WTC11 (cell line): ENCODE results near the gene ADAM22. TPM values are rescaled to one million over a fixed set of nuclear protein-coding genes. Genes with fewer than 3 reads are reported as not detected.

Source experiments
- ATAC-seq: fragments of 200-7000 bp; cut with Tn5 transposase; 2 replicates; pipeline ENCODE4 v1.10.0; 2021; ENCODE audit warnings: mild to moderate bottlenecking, moderate library complexity
- CTCF ChIA-PET: fragments of 300-600 bp; sonication (Branson Sonifier 250); formaldehyde crosslinking; loops from one replicate; lab custom pipeline; 2021; ENCODE audit warnings: antibody characterized with exemption; lab: Charles Lee
- POLR2A ChIA-PET: fragments of 350-600 bp; sonication (Branson Sonifier 250); formaldehyde crosslinking; loops from one replicate; lab custom pipeline; 2021; ENCODE audit warnings: antibody characterized with exemption; lab: Charles Lee
- DNase-seq: peaks from one replicate; pipeline ENCODE4 v3.0.0; 2021; ENCODE audit warnings: low spot score
- H3K27ac Mint-ChIP-seq: 2 replicates; pipeline ENCODE4 v1.8.0; 2021; ENCODE audit warnings: mixed read lengths
- H3K27me3 Mint-ChIP-seq: 2 replicates; pipeline ENCODE4 v1.8.0; 2021; ENCODE audit warnings: low read depth, mild to moderate bottlenecking, moderate library complexity, mixed read lengths
- H3K36me3 Mint-ChIP-seq: 2 replicates; pipeline ENCODE4 v1.8.0; 2021; ENCODE audit warnings: mixed read lengths
- H3K4me1 Mint-ChIP-seq: 2 replicates; pipeline ENCODE4 v1.8.0; 2022; ENCODE audit warnings: mixed read lengths
- H3K4me3 Mint-ChIP-seq: 2 replicates; pipeline ENCODE4 v1.8.0; 2021; ENCODE audit warnings: mild to moderate bottlenecking, moderate library complexity, mixed read lengths
- H3K9me3 Mint-ChIP-seq: 2 replicates; pipeline ENCODE4 v1.8.0; 2021; ENCODE audit warnings: mixed read lengths
- CBFB ChIP-seq: sonication (generic); formaldehyde crosslinking; IDR thresholded peaks from 2 replicates; pipeline ENCODE4 v1.8.1; 2022; ENCODE audit warnings: mild to moderate bottlenecking, low read depth, missing genetic modification reagents
- E2F5 ChIP-seq: sonication (generic); formaldehyde crosslinking; IDR thresholded peaks from 2 replicates; pipeline ENCODE4 v1.8.1; 2022; ENCODE audit warnings: mild to moderate bottlenecking, moderate library complexity, missing genetic modification reagents
- FOXK1 ChIP-seq: sonication (generic); formaldehyde crosslinking; IDR thresholded peaks from 2 replicates; pipeline ENCODE4 v1.8.0; 2022; ENCODE audit warnings: mild to moderate bottlenecking, moderate library complexity, missing genetic modification reagents
- FOXP4 ChIP-seq: sonication (generic); formaldehyde crosslinking; IDR thresholded peaks from 2 replicates; pipeline ENCODE4 v1.8.0; 2022; ENCODE audit warnings: mild to moderate bottlenecking, missing genetic modification reagents
- GABPB1 ChIP-seq: sonication (generic); formaldehyde crosslinking; IDR thresholded peaks from 2 replicates; pipeline ENCODE4 v1.8.1; 2023; ENCODE audit warnings: mild to moderate bottlenecking, missing genetic modification reagents
- IRF2 ChIP-seq: sonication (generic); formaldehyde crosslinking; IDR thresholded peaks from 2 replicates; pipeline ENCODE4 v1.8.0; 2022; ENCODE audit warnings: low read depth, missing genetic modification reagents, borderline replicate concordance
- MLX ChIP-seq: sonication (generic); formaldehyde crosslinking; IDR thresholded peaks from 2 replicates; pipeline ENCODE4 v1.8.1; 2023; ENCODE audit warnings: mild to moderate bottlenecking, missing genetic modification reagents, moderate library complexity
- NFATC4 ChIP-seq: fragments of 250-450 bp; sonication (Bioruptor Pico); IDR thresholded peaks from 2 replicates; pipeline ENCODE4 v1.9.0; 2021; ENCODE audit warnings: mild to moderate bottlenecking
- NR3C1 ChIP-seq: sonication (generic); formaldehyde crosslinking; conservative IDR thresholded peaks from 2 replicates; pipeline ENCODE4 v1.8.1; 2023; ENCODE audit warnings: low read depth, mild to moderate bottlenecking, missing genetic modification reagents
- OVOL2 ChIP-seq: fragments of 250-450 bp; sonication (Bioruptor Pico); IDR thresholded peaks from 2 replicates; pipeline ENCODE4 v1.9.0; 2021; ENCODE audit warnings: mild to moderate bottlenecking, borderline replicate concordance
- PREB ChIP-seq: sonication (generic); formaldehyde crosslinking; IDR thresholded peaks from 2 replicates; pipeline ENCODE4 v1.8.1; 2022; ENCODE audit warnings: mild to moderate bottlenecking, missing genetic modification reagents, moderate library complexity, borderline replicate concordance
- RELA ChIP-seq: sonication (generic); formaldehyde crosslinking; IDR thresholded peaks from 2 replicates; pipeline ENCODE4 v1.8.1; 2022; ENCODE audit warnings: missing genetic modification reagents, mild to moderate bottlenecking, borderline replicate concordance
- SMAD4 ChIP-seq: sonication (generic); formaldehyde crosslinking; IDR thresholded peaks from 2 replicates; pipeline ENCODE4 v1.8.0; 2022; ENCODE audit warnings: mild to moderate bottlenecking, missing genetic modification reagents
- USF1 ChIP-seq: sonication (generic); formaldehyde crosslinking; IDR thresholded peaks from 2 replicates; pipeline ENCODE4 v1.8.0; 2022; ENCODE audit warnings: mild to moderate bottlenecking, missing genetic modification reagents
- ZNF121 ChIP-seq: sonication (generic); formaldehyde crosslinking; IDR thresholded peaks from 2 replicates; pipeline ENCODE4 v1.8.0; 2023; ENCODE audit warnings: missing genetic modification reagents
- ZNF232 ChIP-seq: sonication (generic); formaldehyde crosslinking; IDR thresholded peaks from 2 replicates; pipeline ENCODE4 v1.8.0; 2022; ENCODE audit warnings: mild to moderate bottlenecking, missing genetic modification reagents
- total RNA-seq: library from RNA; stranded (reverse); gene quantifications from 3 replicates; pipeline ENCODE4 v1.2.3, GENCODE V29; 2021

ADAM22 gene
- total RNA-seq, 1 experiment from 2014 or later, result 12.4 TPM

GRCh38 chr7:88150033-88150432 is 216.0 kb downstream of the ADAM22 start:
- DNase-seq, result no peak
- Mint-ChIP-seq H3K4me1 (peaks cover 18% of the 10 kb centered on the region), H3K4me3 (no peak overlapping the region), H3K36me3 (no peaks in the 10 kb centered on the region), H3K9me3 (no peaks in the 10 kb centered on the region), H3K27ac (no peak overlapping the region), H3K27me3 (no peaks in the 10 kb centered on the region)
- POLR2A ChIA-PET, result no interaction called here
- CTCF ChIA-PET, result interaction anchor here (1.3 to 1.8 kb wide), 2 partner anchors 19 to 20 kb away, joined by 4 to 5 read pairs; no protein-coding TSS in a partner anchor
- no peak for TF ChIP-seq OVOL2 (CRISPR knock-in tag)
- no peak for ATAC-seq

GRCh38 chr7:88151119-88151790 is 217.2 kb downstream of the ADAM22 start:
- no peak for DNase-seq
- H3K36me3 Mint-ChIP-seq, result no peaks in the 10 kb centered on the region
- POLR2A ChIA-PET, result no interaction called here
- TF ChIP-seq GABPB1 (CRISPR knock-in tag) (0 out of 2 replicates have a peak, but pooled peaks have one; percentile 31), NR3C1 (CRISPR knock-in tag) (no peak)
- TF ChIP-seq, all 79 proteins: peak for 1
- CTCF ChIA-PET, result interaction anchor here (1.3 kb wide), 1 partner anchor 18 kb away, joined by 4 read pairs; no protein-coding TSS in a partner anchor
- Mint-ChIP-seq H3K4me3 (no peak overlapping the region), H3K27ac (0 out of 2 replicates have a peak overlapping the region, but pooled peaks have one; percentile 13), H3K4me1 (peaks cover 18% of the 10 kb centered on the region), H3K9me3 (no peaks in the 10 kb centered on the region), H3K27me3 (no peaks in the 10 kb centered on the region)
- no peak for ATAC-seq

- Mint-ChIP-seq H3K9me3 (peaks cover 7% of the 10 kb centered on the region), H3K4me1 (peaks cover 28% of the 10 kb centered on the region), H3K4me3 (no peak overlapping the region), H3K27me3 (no peaks in the 10 kb centered on the region), H3K27ac (no peak overlapping the region; the same call in 1 of the 2 replicates), H3K36me3 (peaks cover 10% of the 10 kb centered on the region)
- ChIA-PET POLR2A (no interaction called here), CTCF (no interaction called here)
- peak; percentile 92 for ATAC-seq
- no peak for DNase-seq
- TF ChIP-seq E2F5 (CRISPR knock-in tag), result no peak
- no peak for TF ChIP-seq NFATC4 (CRISPR knock-in tag)
- no peak for TF ChIP-seq PREB (CRISPR knock-in tag)
- no peak for TF ChIP-seq USF1 (CRISPR knock-in tag)
- no peak for TF ChIP-seq ZNF121 (CRISPR knock-in tag)
- no peak for TF ChIP-seq GABPB1 (CRISPR knock-in tag)
- no peak for TF ChIP-seq ZNF232 (CRISPR knock-in tag)
- no peak for TF ChIP-seq SMAD4 (CRISPR knock-in tag)
- TF ChIP-seq FOXP4 (CRISPR knock-in tag), result no peak
- TF ChIP-seq CBFB (CRISPR knock-in tag), result no peak
- no peak for TF ChIP-seq MLX (CRISPR knock-in tag)
- no peak for TF ChIP-seq RELA (CRISPR knock-in tag)
- TF ChIP-seq IRF2 (CRISPR knock-in tag), result no peak
- no peak for TF ChIP-seq FOXK1
These were observed 219.3 kb downstream of the ADAM22 start for GRCh38 chr7:88153378-88153777.
